ENCODE data around the gene MYLK.
"Not testable (repeated sequence)": the region's sequence is repeated elsewhere in the genome, so short reads cannot be mapped to it uniquely, and the experiment has no call there.

MYLK gene, protein sequence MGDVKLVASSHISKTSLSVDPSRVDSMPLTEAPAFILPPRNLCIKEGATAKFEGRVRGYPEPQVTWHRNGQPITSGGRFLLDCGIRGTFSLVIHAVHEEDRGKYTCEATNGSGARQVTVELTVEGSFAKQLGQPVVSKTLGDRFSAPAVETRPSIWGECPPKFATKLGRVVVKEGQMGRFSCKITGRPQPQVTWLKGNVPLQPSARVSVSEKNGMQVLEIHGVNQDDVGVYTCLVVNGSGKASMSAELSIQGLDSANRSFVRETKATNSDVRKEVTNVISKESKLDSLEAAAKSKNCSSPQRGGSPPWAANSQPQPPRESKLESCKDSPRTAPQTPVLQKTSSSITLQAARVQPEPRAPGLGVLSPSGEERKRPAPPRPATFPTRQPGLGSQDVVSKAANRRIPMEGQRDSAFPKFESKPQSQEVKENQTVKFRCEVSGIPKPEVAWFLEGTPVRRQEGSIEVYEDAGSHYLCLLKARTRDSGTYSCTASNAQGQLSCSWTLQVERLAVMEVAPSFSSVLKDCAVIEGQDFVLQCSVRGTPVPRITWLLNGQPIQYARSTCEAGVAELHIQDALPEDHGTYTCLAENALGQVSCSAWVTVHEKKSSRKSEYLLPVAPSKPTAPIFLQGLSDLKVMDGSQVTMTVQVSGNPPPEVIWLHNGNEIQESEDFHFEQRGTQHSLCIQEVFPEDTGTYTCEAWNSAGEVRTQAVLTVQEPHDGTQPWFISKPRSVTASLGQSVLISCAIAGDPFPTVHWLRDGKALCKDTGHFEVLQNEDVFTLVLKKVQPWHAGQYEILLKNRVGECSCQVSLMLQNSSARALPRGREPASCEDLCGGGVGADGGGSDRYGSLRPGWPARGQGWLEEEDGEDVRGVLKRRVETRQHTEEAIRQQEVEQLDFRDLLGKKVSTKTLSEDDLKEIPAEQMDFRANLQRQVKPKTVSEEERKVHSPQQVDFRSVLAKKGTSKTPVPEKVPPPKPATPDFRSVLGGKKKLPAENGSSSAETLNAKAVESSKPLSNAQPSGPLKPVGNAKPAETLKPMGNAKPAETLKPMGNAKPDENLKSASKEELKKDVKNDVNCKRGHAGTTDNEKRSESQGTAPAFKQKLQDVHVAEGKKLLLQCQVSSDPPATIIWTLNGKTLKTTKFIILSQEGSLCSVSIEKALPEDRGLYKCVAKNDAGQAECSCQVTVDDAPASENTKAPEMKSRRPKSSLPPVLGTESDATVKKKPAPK (N-terminal part only)

DNA sequence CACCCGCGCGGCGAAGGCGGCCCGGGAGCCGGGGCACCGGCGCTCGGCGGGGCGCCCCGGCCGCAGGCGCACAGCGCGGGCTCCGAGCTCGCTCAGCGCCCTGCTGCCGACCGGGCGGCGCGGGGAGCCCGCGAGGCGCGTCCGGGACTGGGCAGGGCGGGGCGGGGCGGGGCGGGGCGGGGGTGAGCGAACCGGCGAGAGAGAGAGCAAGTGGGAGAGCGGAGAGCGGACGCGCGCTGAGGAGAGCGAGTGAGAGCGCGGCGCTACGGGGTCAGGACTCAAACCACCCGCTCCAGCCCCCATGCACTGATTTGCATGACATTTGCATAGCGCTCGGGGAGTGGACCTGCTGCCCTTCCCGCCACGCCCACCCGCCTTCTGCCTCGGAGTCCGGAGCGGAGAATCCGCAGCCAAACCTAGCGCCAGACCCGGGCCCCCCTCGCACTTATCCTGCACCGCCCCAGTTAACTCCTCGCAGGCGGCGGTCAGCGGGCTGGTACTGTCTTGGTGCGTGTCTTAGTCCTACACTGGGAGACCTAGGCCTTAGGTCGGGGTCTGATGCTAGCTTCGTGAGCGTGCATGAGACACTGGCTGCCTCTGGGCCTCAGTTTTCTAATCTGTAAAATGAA, at the start of gene MYLK:
TSS of gene MYLK (minus strand) at position 130 of the 629 bp plus-strand sequence. CDS start 90,491 bp downstream, outside the sequence.
- peak; percentile 86 for DNase-seq

DNA sequence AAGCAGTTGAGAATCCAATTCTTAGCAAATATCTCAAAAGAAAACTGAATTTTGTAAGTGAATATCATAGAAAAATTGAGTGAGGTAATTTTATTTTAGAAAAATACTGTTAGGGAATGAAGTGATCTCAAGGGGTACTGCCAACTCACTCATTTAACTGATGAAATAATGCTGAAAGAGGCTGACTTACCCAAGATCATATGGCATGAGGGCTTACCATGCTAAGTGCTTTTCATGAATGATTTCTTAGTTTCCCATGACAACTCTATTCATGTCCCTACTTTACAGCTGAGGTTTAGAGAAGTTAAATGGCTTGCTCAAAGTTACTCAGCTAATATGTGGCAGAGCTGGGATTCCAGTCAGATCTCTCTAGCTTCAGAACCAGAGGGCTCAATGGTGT, 46.3 kb upstream of the MYLK start:
- no peak for DNase-seq

DNA sequence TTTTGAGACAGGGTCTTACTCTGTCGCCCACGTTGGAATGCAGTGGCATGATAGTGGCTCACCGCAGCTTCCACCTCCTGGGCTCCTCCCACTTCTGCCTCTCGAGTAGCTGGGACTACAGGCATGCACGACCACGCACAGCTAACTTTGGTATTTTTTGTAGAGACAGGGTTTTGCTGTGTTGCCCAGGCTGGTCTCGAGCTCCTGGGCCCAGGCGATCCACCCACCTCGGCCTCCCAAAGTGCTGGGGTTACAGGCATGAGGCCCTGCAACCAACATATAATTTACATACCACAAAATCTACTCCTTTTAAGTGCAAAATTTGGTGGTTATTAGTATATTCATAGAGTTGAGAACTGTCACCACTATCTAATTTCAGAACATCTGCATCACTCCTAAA, 45.2 kb upstream of the MYLK start:
- no peak for DNase-seq

DNA sequence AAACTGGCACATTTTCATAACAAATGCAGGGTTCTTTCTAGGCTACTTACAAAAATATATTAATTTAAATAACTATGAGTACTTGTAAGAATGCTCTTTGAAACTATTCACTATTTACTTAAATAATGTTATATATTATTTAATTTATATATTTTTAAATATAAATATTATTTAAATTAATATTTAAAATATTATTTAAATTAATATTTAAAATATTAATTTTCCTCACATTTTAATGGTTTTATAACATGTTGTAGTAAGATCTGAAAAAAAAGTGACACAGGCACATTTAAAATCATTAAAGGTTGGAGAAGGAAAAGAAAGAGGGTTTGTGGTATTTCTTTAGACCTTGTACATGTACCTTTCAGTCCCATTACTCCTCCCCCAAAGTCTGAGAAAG, 42.3 kb upstream of the MYLK start:
- DNase-seq: no peak

DNA sequence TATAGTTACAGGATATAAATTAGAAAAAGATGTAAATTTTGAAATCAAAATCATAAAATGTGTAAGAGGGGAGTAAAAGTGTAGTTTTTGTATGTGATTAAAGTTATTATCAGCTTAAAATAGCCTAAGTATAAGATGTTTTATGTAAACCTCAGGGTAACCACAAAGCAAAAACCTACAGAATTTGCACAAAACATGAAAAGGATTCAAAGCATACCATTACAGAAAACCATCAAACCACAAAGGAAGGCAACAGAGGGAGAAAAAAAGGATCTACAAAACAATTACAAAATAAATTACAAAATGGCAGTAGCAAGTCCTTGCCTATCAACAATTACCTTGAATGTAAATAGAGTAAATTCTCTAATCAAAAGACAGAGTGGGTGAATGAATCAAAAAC, 36.7 kb upstream of the MYLK start:
- no peak for DNase-seq

DNA sequence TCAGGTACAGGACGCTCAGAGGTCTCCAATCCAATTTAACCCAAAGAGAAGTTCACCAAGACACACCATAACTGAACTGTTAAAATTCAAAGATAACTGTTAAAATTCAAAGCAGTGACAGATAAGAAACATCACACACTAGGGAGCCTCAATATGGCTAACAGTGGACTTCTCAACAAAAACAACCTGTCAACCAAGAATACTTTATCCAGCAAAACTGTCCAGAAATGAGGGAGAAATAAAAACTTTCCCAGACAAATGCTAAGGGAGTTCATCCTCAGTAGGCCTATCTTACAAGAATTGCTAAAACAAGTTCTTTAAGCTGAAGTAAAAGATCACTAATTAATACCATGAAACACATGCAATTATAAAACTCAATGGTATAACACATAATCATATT, 36.3 kb upstream of the MYLK start:
- DNase-seq: no peak

DNA sequence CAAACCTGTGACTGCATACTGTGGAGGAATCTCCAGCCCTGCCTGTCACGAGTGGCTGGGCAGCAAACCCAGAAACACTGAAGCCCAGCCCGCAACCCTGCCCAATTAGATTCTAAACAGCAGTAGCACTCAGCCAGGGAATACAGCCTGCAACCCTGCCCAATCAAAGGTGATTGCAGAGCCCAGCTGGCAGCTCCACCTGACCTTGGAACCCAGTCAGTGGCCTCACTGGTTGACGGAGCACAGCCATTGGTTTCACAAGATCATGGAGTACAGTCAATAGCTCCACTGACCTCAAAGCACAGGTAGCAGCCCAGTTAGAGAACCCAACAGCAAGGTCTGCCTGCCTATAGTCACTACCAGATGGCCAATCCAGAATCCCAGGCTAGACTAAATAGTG, 35.2 kb upstream of the MYLK start:
- no peak for DNase-seq

DNA sequence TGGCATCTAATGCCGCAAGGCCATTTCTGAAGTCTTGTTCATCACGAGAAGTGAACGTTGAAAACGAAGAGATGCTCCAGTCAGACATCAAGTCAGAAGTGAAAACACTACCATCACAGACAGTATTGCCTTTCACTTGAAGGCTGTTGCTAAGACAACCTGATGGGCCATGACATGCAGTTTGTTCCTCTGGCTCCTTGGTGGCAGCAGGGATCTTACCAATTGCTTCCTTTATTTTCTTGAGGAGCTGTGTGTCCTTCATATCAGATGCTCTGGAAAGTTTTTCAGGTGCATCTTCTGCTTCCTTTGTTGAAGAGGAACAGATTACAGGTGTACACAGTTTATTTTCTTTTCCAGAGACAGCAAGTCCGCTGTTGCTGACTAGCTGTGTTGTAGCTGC, 30.7 kb upstream of the MYLK start:
- DNase-seq: no peak

DNA sequence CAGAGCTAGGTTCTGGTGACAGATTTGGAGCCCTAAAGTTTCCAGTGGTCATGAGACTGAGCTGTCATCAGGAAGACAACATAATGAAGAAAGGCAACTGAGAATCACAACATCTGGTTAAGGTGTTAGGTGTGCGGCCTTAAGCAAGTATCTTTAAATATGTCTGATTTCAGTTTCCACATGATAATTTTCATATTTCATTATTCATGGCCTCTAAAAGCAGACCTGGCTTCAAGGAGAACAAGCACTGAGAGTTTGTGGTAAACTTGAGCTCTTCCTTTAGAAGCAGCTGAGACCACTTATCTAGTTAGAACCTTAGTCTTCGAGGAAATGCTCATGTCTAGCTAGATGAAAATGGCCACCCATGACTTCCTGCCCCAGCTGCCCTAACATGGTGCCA, 25.7 kb upstream of the MYLK start:
- DNase-seq: no peak

DNA sequence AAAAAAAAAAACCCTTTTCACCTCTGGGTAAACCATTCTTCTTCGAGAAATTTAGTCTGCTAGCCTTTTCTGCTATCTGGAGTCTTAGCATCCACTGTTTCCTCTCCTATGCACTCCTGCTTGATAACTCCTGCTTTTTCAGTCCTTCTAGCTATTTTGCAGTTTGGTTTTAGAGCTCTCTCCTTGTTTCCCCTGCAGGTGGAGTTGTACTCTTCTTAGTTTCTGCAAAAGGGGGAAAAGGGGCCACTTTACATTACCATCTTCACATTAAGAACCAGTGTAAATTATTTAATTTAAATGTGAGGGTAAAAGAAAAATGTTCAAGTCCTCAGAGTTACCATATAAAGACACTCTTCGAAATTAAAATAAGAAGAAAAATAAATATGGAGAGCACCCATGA, 23.6 kb upstream of the MYLK start:
- no peak for DNase-seq

DNA sequence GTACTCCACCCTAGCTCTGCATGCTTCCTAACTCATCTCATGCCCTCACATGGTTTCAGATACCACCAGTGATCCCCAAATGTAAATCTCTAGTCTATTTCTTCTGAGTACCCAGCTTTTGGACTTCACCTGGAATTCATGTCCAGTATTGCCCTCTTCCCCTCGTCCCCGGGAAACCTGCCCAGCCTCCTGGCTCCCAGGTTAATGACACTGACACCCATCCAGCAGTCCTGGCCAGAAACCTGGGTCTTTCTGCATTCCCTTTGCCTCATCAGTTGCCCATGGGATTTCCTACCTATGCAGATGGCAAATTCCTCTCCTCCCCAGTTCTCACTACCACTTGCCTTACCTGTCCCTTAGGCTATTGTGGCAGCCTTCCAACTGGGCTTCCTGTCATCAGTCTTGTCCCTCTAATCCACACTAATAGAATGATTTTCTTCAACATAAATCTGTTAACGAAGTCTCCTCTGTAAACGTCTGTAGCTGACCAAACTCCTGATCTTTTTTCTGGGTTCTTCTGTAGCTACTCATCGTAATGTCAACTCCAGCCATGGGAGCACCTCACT, 15.3 kb upstream of the MYLK start:
- no peak for DNase-seq

DNA sequence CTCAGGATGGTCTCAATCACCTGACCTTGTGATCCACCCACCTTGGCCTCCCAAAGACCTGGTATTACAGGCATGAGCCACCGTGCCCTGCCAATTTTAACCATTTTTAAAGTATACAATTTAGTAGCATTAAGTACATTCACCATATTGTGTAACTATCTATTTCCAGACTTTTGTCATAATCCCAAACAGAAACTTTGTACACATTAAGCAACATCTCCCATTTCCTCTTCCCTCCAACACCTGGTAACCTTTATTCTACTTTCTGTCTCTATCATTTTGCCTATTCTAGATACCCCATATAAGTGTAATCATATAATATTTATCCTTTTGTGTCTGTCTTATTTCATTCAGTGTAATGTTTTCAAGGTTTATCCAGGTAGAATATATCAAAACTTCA, 8.9 kb upstream of the MYLK start:
- DNase-seq: no peak

DNA sequence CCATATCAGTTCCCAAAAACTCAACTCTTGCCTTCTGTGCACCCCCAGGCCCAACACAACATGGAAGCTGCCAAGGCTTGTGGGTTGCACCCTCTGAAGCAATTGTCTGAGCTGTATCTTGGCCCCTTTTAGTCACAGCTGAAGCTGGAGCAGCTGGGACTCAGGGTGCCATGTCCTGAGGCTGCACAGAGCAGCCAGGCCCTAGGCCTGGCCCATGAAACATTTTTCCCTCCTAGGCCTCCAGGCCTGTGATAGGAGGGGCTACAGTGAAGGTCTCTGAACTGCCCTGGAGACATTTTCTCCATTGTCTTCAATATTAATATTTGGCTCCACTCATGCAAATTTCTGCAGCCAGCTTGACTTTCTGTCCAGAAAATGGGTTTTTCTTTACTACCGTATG, 8.1 kb upstream of the MYLK start:
- no peak for DNase-seq

DNA sequence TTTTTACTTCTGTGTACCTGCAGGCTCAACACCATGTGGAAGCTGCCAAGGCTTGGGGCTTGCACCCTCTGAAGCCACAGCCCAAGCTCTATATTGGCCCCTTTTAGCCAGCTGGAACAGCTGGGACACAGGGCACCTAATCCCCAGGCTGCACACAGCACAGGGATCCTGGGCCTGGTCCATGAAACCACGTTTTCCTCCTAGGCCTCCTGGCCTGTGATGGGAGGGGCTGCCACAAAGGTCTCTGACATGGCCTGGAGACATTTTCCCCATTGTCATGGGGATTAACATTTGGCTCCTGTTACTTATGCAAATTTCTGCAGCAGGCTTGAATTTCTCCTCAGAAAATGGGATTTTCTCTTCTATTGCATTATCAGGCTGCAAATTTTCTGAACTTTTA, 6.9 kb upstream of the MYLK start:
- DNase-seq: not testable (repeated sequence)

DNA sequence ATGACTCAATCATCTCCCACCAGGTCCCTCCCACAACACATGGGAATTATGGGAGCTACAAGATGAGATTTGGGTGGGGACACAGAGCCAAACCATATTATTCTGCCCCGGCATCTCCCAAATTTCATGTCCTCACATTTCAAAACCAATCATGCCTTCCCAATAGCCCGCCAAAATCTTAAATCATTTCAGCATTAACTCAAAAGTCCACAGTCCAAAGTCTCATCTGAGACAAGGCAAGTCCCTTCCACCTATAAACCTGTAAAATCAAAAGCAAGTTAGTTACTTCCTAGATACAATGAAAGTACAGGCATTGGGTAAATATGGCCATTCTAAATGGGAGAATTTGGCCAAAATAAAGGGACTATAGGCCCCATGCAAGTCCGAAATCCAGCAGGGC, 6.0 kb upstream of the MYLK start:
- not testable (repeated sequence) for DNase-seq

DNA sequence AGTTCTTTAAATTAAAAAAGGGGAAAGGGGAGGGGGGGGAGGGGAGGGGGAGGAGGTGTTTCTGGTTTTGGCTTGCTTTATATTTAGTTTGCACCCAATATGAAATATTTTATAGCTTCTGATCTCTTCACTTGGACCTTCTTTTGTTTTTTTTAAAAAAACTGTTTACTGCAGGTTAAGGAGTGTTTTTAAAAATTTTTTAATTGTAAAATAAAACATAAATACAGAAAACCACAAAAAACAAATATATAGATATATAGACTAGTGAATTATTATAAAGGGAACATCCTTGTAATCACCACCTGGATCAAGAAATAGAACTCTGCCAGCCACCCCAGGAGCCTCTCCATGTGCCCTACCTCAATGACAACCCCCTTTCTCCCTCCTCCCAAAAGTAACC, 861 bp upstream of the MYLK start:
- no peak for DNase-seq

DNA sequence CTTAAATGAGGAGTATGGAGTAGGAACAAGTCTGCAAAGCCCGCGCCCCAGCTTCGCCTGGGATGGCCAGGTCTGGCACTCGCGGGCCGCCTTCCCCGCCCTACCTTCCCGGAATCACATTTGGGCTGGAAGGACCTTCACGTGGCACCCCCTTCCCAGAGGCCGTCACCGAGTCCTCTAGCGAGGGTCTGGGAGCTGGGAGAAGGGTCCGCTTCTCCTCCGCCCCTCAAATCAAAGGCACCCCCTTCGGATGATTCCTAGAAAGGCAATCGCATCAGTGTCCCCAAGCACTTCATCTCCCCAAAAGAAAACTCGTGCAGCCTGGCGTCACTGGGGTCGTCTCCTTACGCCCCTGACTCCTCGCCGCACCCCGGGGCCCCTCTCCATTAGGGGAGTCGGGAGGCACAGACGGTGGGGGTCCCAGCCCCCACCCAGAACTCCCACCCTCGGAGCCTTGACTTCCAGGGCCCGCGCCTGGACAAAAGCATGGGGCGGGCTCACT, 380 bp downstream of the MYLK start:
- DNase-seq: no peak

DNA sequence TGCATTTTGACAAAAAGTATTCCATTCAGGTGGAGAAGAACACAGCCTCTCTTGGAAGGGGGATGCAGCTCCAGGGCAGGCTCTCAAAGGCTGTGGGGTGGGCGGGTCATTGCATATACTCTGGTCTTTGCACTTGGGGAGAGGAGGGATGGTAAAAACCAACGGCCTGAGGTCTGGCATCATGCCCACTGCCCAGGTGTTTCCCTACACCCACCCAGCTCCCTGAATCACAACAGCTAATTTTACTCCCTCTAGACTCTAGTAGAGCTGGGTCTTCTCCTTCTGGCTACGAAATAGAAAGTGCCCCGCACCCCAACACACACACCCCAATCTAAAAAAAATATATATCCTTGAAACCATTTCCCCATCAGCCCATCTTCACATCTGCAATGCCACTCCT, 1.0 kb downstream of the MYLK start:
- no peak for DNase-seq

DNA sequence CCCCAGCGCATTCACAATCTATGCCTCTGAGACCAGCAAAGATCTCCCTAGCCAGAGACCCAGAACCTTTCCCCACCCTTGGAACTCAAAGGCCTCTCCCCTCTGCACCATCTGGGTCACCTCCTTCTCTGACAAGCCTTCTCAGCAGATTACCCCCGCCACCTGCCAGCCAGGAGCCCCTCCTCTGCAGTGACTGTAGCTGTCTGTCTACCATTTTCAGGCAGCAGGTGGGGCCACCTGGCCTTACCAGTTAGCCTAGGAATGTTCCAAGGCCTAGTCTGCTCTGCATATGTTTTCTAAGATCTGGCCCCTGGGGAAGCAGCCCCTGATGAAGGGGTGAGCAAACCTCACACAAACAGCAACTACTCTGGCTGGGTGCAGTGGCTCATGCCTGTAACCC, 2.4 kb downstream of the MYLK start:
- DNase-seq: no peak

DNA sequence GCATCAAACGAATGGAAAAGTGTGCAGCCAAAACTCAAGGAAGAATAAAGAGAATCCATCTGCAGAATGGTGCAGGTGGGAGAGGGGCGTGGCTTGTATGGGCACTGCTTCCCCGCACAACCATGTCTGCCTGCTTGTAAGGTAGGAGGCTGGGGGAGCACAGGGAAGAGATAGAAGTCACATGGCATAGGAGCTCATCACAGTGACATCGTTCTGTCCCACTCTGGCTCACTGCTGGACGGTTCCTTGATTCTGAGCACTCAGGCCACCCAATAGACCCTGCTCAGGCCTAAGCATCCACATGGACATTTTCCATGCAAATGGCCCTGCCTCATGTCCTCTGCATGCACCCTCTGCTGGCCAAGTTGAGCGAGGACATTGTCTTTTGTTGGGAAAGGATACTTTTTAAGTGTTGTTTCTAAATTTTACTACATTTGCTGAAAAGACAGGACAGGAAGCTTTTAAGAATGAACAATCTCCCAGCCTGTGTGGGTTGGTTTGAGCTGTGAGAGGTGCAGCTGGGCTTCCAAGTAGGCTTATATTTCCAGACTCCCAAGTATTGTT, 3.1 kb downstream of the MYLK start:
- DNase-seq: no peak

DNA sequence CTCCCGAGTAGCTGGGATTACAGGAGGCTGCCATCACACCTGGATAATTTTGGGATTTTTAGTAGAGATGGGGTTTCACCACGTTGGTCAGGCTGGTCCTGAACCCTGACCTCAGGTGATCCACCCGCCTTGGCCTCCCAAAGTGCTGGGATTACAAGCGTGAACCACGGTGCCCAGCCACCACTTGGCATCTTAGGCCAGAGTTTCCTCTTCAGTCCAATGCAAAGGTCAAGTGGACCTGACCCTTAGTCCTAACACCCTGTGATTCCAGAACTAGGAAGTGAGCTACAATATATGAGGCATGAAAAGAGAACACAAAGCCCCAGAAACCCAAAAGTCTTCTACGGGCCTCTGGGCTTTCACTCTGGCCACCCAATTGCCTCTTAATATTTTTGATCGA, 5.3 kb downstream of the MYLK start:
- DNase-seq: no peak

DNA sequence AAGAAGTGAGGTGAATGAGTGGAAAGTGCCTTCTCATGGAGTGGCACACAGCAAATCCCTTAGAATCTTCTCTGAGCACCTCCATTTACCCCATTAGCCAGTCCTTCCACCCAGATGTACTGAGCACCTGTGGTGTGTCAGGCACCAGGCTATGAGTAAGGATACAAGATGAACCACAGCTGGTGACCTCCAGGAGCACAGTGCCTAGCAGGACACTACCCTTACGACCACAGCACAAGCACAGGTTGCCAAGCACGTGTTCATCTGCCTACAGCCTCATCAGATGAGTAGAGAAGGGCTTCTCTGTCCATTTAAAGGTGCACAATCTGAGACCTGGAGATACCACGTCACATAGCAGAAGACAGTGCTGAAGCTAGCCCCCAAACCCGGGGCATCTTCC, 6.2 kb downstream of the MYLK start:
- DNase-seq: no peak

All from NCI-H226 (cell line).